DLD1 (cell line): ENCODE results near the gene AIF1L.

Experiments
- in situ Hi-C: cut with HindIII; loops from 2 replicates; pipeline ENCODE4 v1.10.0; 2017; ENCODE audit warnings: low sequenced_read_pairs

AIF1L gene

GRCh38 chr9:131096269-131097125 lies at the start of gene AIF1L:
AIF1L (plus strand) TSS chr9:131096531; CDS start chr9:131096630, 99 bp downstream.
- in situ Hi-C loops = no loop called here

DNA sequence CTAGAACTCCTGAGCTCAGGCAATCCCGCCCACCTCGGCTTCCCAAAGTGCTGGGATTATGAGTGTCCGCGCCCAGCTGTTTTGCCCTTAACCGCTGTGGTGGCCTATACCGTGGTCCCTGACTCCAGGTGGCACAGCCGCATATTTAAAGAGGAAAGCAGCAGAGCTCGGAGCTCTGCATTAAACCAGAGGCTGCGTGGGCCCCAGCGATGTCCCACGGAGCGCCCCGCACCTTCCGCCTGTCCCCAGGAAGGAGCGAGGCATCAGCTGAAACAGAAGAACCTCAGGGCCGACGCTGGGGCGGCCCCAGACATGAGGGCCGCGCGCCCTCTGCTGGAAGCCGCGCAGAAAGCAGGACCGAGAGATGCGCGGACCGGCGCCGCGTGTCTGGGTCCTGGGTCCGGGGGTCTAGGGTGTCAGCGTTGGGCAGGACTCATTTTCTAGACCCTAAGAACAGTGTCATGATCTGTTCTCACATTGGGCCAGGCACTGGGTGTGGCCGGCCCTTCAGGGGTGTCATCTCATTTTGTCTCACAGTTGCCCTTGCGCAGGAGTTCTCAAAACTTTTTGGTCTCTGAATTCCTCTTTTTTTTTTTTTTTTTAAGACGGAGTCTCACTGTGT lies 49.6 kb upstream of the AIF1L start:
- in situ Hi-C loops = no loop called here

GRCh38 chr9:131048332-131048731 lies 48.0 kb upstream of the AIF1L start:
- in situ Hi-C loops = no loop called here

DNA sequence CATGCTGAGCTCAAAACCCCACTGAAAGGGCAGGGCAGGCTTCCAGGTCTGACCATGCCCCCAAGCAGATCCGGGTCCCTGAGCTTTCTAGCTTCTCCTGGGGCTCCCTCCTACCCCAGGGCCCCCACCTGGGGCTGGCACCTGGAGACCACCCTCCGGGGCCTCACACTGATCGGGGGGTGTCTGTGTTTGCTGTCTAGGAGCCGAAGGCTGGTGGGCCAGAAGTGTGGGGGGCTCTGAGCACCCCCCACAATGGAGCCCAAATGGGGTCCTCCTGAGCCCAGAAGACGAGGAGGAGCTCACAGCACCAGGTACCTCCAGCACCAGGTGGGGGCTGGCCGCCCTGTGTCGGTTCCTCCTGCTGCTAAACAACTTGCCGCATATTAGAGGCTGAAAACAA lies 47.5 kb upstream of the AIF1L start:
- in situ Hi-C loops = no loop called here

- in situ Hi-C loops = no loop called here
These were observed 46.3 kb upstream of the AIF1L start for GRCh38 chr9:131049829-131050715.

DNA sequence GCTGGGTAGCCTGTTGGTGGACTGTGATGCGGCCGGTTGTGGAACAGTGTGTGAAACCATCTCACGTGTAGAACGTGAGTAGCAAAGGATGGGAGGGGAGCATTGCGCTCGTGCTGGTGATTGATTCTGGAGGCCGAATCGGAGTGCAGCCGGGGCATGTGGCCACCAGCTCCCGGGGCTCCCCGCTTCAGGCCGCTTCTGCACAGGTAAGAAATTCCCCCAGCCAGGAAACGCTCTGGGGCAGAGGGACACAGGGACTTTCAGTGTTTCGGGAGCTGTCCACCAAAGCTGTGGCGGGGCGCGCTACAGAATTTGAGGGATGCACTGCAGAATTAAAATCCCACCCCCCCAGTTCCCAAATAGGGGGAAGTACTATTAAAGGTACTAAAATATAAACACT lies 45.5 kb upstream of the AIF1L start:
- in situ Hi-C loops = no loop called here

DNA sequence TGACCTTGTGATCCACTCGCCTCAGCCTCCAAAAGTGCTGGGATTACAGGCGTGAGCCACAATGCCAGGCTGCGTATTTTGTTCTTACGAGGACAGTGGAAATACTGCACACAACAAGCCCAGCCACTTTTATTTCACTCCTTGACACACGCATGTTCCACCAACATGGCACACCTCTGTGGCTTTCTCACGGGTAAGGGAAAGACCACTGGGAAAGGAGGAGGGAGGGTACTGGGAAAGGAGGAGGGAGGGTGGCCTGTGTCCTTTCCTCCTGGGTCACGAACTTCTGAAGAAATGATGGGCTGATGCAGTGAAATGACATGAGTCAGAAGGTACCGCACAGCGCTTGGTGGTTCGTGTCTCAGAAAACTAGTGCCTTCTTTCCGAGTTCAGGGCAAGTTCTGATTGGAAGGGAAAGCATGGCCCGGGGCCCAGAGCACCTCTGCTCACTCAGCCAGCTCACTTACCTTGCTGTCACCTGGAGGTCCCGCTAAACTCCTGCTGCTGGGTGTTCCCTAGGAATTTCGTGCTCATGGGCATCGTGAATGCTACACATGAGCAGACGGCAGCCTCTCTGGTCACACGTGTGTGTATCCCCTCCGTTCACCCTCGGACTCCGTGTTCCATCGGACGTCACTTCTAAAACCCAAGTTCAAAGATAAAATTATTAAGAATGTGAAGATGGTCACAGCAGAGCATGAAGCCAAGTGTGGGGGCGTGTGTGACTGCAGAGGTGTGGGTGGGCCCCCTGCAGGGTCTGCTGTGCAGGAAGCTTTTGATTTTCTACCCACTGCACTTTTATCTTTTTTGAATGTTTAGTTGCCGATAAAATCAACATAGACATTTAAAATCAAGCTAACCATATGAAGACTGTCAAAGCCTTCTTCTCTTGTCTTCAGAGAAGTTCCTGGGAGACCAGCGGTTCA lies 44.5 kb upstream of the AIF1L start:
- in situ Hi-C loops = no loop called here

- in situ Hi-C loops = no loop called here
These were observed 42.4 kb upstream of the AIF1L start for GRCh38 chr9:131053896-131054295.

DNA sequence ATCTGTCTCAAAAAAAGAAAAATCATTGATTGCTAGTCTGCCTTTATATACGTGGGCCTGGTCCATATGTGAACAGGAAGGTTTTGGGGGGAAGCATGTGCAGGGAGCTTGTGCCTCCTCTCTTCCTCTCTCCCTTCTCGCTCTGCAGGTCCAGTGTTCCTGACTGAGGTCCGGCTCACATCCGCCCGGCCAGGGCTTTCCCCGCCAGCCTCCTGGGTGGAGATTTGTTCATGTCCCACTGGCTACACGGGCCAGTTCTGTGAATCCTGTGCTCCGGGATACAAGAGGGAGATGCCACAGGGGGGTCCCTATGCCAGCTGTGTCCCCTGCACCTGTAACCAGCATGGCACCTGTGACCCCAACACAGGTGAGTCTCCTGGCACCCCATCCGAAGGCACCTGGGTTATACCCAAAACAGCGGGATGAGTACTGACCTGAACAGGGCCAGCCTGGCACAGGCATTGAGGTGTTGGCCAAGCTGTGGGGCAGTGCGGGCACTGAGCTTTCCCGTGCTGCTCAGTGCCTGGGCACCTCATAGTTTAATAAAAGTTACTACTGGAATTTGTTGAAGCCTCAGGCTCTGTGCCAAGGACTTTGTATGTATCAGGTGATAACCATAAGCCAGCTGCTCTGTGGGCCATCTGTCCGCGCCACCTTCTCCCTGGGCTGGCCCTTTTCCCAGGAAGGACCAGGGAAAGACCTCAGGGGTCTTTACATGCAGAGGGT lies 39.4 kb upstream of the AIF1L start:
- in situ Hi-C loops = no loop called here

DNA sequence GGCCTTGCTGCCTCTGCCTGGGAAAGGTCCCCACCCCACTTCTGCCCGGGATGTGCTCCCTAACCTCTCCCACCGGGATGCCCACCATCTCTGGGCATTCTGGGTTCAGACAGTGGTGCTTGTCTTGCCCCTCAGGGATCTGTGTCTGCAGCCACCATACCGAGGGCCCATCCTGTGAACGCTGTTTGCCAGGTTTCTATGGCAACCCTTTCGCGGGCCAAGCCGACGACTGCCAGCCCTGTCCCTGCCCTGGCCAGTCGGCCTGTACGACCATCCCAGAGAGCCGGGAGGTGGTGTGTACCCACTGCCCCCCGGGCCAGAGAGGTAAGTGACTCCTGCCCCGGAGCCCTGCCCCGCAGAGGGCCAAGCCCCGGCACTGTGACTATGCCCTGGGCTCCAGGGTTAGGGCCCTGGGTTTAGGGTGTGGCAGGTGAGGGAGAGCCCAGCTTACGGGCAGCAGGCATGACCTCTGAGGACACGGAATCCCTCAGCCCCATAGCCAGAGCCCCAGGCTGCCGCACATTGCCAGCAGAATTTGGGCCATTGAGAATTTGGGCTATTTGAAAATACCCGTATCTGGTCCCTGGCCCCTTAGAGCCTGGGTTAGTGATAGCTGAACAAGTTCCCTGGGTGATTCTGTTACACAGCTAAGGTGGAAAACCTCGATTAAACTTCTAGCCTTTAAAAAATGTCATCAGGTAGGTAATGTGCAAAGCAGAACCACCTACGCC lies 35.3 kb upstream of the AIF1L start:
- in situ Hi-C loops = no loop called here

DNA sequence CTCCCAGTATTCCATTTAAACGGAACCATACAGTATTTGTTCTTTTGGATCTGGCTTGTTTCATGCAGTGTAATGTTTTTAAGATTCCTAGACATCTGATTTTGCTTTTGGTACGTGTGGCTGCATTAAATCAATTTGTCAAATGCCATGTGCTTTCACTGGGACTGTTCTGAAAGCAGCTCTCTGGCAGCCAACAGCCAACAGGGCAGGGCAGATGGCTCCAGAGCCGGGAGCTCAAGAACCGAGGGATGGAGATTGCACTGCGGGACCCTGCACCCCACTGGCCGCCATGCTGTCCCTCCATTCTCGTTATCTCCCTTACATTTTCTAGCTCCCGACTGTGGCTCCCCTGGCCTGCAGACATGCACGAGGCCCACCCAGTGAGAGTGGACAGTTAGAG lies 33.4 kb upstream of the AIF1L start:
- in situ Hi-C loops = no loop called here

GRCh38 chr9:131065599-131065998 lies 30.7 kb upstream of the AIF1L start:
- in situ Hi-C loops = no loop called here

GRCh38 chr9:131067625-131068024 lies 28.7 kb upstream of the AIF1L start:
- in situ Hi-C loops = no loop called here

DNA sequence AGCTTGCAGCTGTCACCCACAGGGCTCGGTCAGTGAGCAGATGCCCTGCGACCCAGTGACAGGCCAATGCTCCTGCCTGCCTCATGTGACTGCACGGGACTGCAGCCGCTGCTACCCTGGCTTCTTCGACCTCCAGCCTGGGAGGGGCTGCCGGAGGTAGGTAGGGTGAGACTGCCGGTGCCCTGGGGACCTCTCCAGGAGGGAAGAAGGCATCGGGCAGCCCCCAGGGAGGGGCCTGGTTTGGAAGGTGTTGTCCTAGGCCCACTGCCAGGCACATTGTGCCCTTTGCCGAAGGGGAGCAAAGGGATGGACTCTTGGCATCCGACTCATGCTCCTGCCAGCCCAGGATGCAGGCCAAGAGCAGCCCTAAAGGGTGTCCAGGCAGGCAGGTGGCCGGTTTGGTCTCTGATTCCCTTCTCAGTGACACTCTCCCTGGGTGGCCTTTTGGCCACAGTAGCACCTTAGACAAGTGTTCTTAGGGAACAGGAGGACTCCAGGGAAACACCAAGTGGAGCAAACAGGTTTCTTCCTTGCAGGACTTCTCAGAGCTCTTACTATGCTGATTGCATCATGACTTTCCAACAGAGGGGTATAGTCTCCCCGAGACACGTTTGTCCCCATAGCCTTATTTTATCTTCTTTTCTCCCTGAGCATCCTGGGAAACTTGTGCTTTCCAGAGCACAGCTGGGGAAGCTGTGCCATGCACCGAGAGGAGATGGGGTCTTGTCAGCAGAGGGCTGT lies 28.1 kb upstream of the AIF1L start:
- in situ Hi-C loops = no loop called here

- in situ Hi-C loops = no loop called here
These were observed 26.6 kb upstream of the AIF1L start for GRCh38 chr9:131069699-131070098.

DNA sequence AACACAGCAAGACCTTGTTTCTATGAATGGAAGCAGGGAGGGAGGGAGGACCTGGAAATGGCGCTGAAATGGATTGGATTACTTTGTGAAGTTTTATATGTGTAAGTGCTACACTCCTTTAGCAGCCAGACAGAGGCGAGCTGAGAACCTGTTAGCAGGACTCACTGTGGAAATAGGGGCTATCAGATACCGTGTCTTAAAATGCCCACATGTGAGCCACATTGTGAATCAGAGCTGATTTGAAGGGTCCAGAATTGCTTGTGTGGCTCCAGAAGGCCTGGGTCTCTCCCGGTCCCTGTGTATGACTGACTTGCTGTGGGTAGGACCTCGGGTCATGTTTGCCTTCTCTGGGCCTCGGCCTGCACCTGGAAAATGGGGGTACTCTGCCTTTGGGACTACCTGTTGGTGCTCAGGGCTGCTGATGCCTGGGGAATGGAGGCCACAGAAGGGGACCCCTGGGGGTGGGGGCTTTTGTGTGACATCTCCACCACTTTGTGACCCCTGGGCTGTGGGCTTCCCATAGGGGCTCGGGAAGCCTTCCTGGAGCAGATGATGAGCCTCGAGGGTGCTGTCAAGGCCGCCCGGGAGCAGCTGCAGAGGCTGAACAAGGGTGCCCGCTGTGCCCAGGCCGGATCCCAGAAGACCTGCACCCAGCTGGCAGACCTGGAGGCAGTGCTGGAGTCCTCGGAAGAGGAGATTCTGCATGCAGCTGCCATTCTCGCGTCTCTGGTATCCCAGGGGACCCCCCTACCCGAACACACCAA lies 24.0 kb upstream of the AIF1L start:
- in situ Hi-C loops = no loop called here

DNA sequence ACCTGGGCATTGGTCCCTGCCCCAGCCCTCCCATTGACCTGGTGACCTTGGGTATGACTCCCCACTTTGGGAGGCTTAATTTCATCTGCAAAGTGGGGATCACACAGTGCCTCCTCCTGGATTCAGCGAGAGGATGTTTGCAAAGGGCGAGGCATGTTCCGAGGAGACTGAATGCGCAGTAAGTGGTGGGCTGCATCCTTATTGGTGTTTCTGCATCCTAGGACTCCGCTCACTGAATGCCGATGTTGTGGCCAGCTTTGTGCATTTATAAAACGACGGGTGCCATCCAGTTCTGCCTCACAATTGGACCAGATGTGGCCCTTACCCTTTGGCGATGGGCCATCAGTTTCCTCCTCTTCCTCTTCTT lies 23.5 kb upstream of the AIF1L start:
- in situ Hi-C loops = no loop called here
